ENCODE measurements around the gene LMNTD1. TPM values are rescaled to one million over a fixed set of nuclear protein-coding genes. Genes with fewer than 3 reads are reported as not detected.
"Not testable (repeated sequence)": the region's sequence is repeated elsewhere in the genome, so short reads cannot be mapped to it uniquely, and the experiment has no call there.

LMNTD1 gene
- total RNA-seq, 2 donors from 2014 or later: not detected

GRCh38 chr12:25495331-25496097 is 57.6 kb downstream of the LMNTD1 start:
- no peak for DNase-seq
- intact Hi-C loops (cut with DNase I, micrococcal nuclease): no loop called here
- ATAC-seq: no peak

GRCh38 chr12:25494926-25495325 is 58.2 kb downstream of the LMNTD1 start:
- intact Hi-C loops (cut with DNase I, micrococcal nuclease): no loop called here
- ATAC-seq (no peak), DNase-seq (no peak)

GRCh38 chr12:25493682-25494081 is 59.4 kb downstream of the LMNTD1 start:
- intact Hi-C loops (cut with DNase I, micrococcal nuclease): no loop called here
- no peak for DNase-seq
- no peak for ATAC-seq

- intact Hi-C loops (cut with DNase I, micrococcal nuclease): no loop called here
- ATAC-seq (no peak), DNase-seq (no peak)
Observed at GRCh38 chr12:25491396-25492325, 61.4 kb downstream of the LMNTD1 start.

GRCh38 chr12:25488956-25489870 is 63.9 kb downstream of the LMNTD1 start:
- ATAC-seq; intact Hi-C loops (cut with DNase I, micrococcal nuclease); DNase-seq: not testable (repeated sequence)

GRCh38 chr12:25482625-25483024 is 70.5 kb downstream of the LMNTD1 start:
- intact Hi-C loops (cut with DNase I, micrococcal nuclease): no loop called here
- ATAC-seq: no peak
- DNase-seq: no peak

GRCh38 chr12:25480145-25480544 is 72.9 kb downstream of the LMNTD1 start:
- intact Hi-C loops (cut with DNase I, micrococcal nuclease): no loop called here
- DNase-seq (no peak), ATAC-seq (no peak)

- intact Hi-C loops (cut with DNase I, micrococcal nuclease): no loop called here
- no peak for ATAC-seq
Observed at GRCh38 chr12:25477217-25477616, 75.9 kb downstream of the LMNTD1 start.

GRCh38 chr12:25472453-25472852 is 80.6 kb downstream of the LMNTD1 start:
- DNase-seq (no peak), ATAC-seq (no peak)
- intact Hi-C loops (cut with DNase I, micrococcal nuclease): no loop called here

More at GRCh38 chr12:25477217-25477616, 75.9 kb downstream of the LMNTD1 start:
- DNase-seq: no peak

GRCh38 chr12:25469861-25470260 is 83.2 kb downstream of the LMNTD1 start:
- DNase-seq: no peak

GRCh38 chr12:25469368-25469767 is 83.7 kb downstream of the LMNTD1 start:
- DNase-seq (no peak), ATAC-seq (no peak)
- intact Hi-C loops (cut with DNase I, micrococcal nuclease): no loop called here

More at GRCh38 chr12:25469861-25470260, 83.2 kb downstream of the LMNTD1 start:
- no peak for ATAC-seq
- intact Hi-C loops (cut with DNase I, micrococcal nuclease): no loop called here

- intact Hi-C loops (cut with DNase I, micrococcal nuclease): no loop called here
- ATAC-seq: no peak
- no peak for DNase-seq
Observed at GRCh38 chr12:25463521-25463920, 89.6 kb downstream of the LMNTD1 start.

- ATAC-seq: no peak
- no peak for DNase-seq
- intact Hi-C loops (cut with DNase I, micrococcal nuclease): no loop called here
Observed at GRCh38 chr12:25463005-25463404, 90.1 kb downstream of the LMNTD1 start.

GRCh38 chr12:25459541-25459951 is 93.5 kb downstream of the LMNTD1 start:
- DNase-seq (no peak), ATAC-seq (no peak)
- intact Hi-C loops (cut with DNase I, micrococcal nuclease): no loop called here

GRCh38 chr12:25458047-25458552 is 95.0 kb downstream of the LMNTD1 start:
- DNase-seq (no peak), ATAC-seq (no peak)
- intact Hi-C loops (cut with DNase I, micrococcal nuclease): no loop called here

- ATAC-seq (no peak), DNase-seq (no peak)
- intact Hi-C loops (cut with DNase I, micrococcal nuclease): no loop called here
Observed at GRCh38 chr12:25456474-25456873, 96.6 kb downstream of the LMNTD1 start.

- DNase-seq (no peak), ATAC-seq (no peak)
- intact Hi-C loops (cut with DNase I, micrococcal nuclease): no loop called here
Observed at GRCh38 chr12:25455696-25456095, 97.4 kb downstream of the LMNTD1 start.

GRCh38 chr12:25449007-25449406 is 104.1 kb downstream of the LMNTD1 start:
- ATAC-seq (no peak), DNase-seq (no peak)
- intact Hi-C loops (cut with DNase I, micrococcal nuclease): no loop called here

- no peak for ATAC-seq
- no peak for DNase-seq
- intact Hi-C loops (cut with DNase I, micrococcal nuclease): no loop called here
Observed at GRCh38 chr12:25447046-25447445, 106.0 kb downstream of the LMNTD1 start.
